GM18499 (cell line): ENCODE results near the gene GPR52.
"Not testable (repeated sequence)": the region's sequence is repeated elsewhere in the genome, so short reads cannot be mapped to it uniquely, and the experiment has no call there.

Experiments
- ATAC-seq: cut with Tn5 transposase; IDR thresholded peaks from one replicate; pipeline ENCODE4 v1.9.1; 2021; ENCODE audit warnings: moderate number of reproducible peaks; ENCODE audit not compliant: insufficient read depth, unreplicated experiment

GPR52 gene

GRCh38 chr1:174447866-174448530 is at the start of gene GPR52:
GPR52 (plus strand) TSS chr1:174447964; CDS start chr1:174448112, 148 bp downstream.
- ATAC-seq = no peak

GRCh38 chr1:174398246-174398645 is 49.5 kb upstream of the GPR52 start:
- ATAC-seq = no peak

GRCh38 chr1:174399211-174399610 is 48.6 kb upstream of the GPR52 start:
- ATAC-seq = no peak

GRCh38 chr1:174401075-174401474 is 46.7 kb upstream of the GPR52 start:
- ATAC-seq = no peak

- no peak for ATAC-seq
Observed at GRCh38 chr1:174405219-174405618, 42.5 kb upstream of the GPR52 start.

GRCh38 chr1:174406421-174406820 is 41.3 kb upstream of the GPR52 start:
- no peak for ATAC-seq

- ATAC-seq = no peak
Observed at GRCh38 chr1:174407665-174408064, 40.1 kb upstream of the GPR52 start.

GRCh38 chr1:174408146-174408545 is 39.6 kb upstream of the GPR52 start:
- no peak for ATAC-seq

- not testable (repeated sequence) for ATAC-seq
Observed at GRCh38 chr1:174409801-174410200, 38.0 kb upstream of the GPR52 start.

- ATAC-seq = no peak
Observed at GRCh38 chr1:174413632-174414031, 34.1 kb upstream of the GPR52 start.

GRCh38 chr1:174414203-174414602 is 33.6 kb upstream of the GPR52 start:
- no peak for ATAC-seq

GRCh38 chr1:174415506-174415905 is 32.3 kb upstream of the GPR52 start:
- ATAC-seq = no peak

- ATAC-seq = no peak
Observed at GRCh38 chr1:174417921-174418320, 29.8 kb upstream of the GPR52 start.

GRCh38 chr1:174425121-174425520 is 22.6 kb upstream of the GPR52 start:
- no peak for ATAC-seq

- ATAC-seq = no peak
Observed at GRCh38 chr1:174426153-174426552, 21.6 kb upstream of the GPR52 start.

GRCh38 chr1:174428033-174428432 is 19.7 kb upstream of the GPR52 start:
- ATAC-seq = no peak

- ATAC-seq = no peak
Observed at GRCh38 chr1:174428739-174429138, 19.0 kb upstream of the GPR52 start.

- ATAC-seq = no peak
Observed at GRCh38 chr1:174433451-174433850, 14.3 kb upstream of the GPR52 start.

GRCh38 chr1:174445351-174445750 is 2.4 kb upstream of the GPR52 start:
- no peak for ATAC-seq

GRCh38 chr1:174445817-174446216 is 1.9 kb upstream of the GPR52 start:
- no peak for ATAC-seq

GRCh38 chr1:174448531-174448883 is 743 bp downstream of the GPR52 start:
- no peak for ATAC-seq

GRCh38 chr1:174448974-174449373 is 1.2 kb downstream of the GPR52 start:
- no peak for ATAC-seq

GRCh38 chr1:174451408-174451807 is 3.6 kb downstream of the GPR52 start:
- no peak for ATAC-seq
